ENCODE data around the gene SPRY2. TPM values are rescaled to one million over a fixed set of nuclear protein-coding genes. Genes with fewer than 3 reads are reported as not detected.

SPRY2 gene
- total RNA-seq, 4 donors from 2014 or later = 44.3 to 46.1 (median 44.7) TPM

GRCh38 chr13:80361883-80362327, 21.0 kb upstream of the SPRY2 start:
- intact Hi-C loops (cut with DNase I) = loop anchor here (5.0 kb wide), 1 partner anchor 685 kb away; no protein-coding TSS in a partner anchor
- Histone ChIP-seq H3K27ac (replicated peaks in 1 of 4) (peak overlapping the region; percentile 1 to 19 (median 3)), H3K9me3 (no peaks in the 10 kb centered on the region), H3K4me1 (peaks cover 5 to 9% (median 8%) of the 10 kb centered on the region in 4 donors), H3K4me3 (no peak overlapping the region), H3K36me3 (no peaks in the 10 kb centered on the region), H3K27me3 (no peaks in the 10 kb centered on the region)
- TF ChIP-seq POLR2A (IDR thresholded peaks at IDR 0.05; ENCODE audit: low read depth) = no peak
- no peak for TF ChIP-seq EP300 (IDR thresholded peaks at IDR 0.05)
- TF ChIP-seq CTCF (IDR thresholded peaks at IDR 0.05) = no peak
- no peak for TF ChIP-seq POLR2AphosphoS5 (IDR thresholded peaks at IDR 0.05)
- DNase-seq (ENCODE audit: extremely low spot score) = no peak
- WGBS = 93% methylated on average over 2 of the region's 2 CpGs

GRCh38 chr13:80361298-80361697, 20.4 kb upstream of the SPRY2 start:
- Histone ChIP-seq H3K4me3 (no peak overlapping the region), H3K9me3 (no peaks in the 10 kb centered on the region), H3K4me1 (peaks cover 5 to 9% (median 8%) of the 10 kb centered on the region in 4 donors), H3K27ac (replicated peaks in 1 of 4) (no peak overlapping the region), H3K27me3 (no peaks in the 10 kb centered on the region), H3K36me3 (no peaks in the 10 kb centered on the region)
- WGBS = 83% methylated on average over 2 of the region's 2 CpGs
- no peak for DNase-seq (ENCODE audit: extremely low spot score)
- intact Hi-C loops (cut with DNase I) = loop anchor here (5.0 kb wide), 1 partner anchor 684 kb away; no protein-coding TSS in a partner anchor
- TF ChIP-seq CTCF (IDR thresholded peaks at IDR 0.05) (no peak), EP300 (IDR thresholded peaks at IDR 0.05) (no peak), POLR2AphosphoS5 (IDR thresholded peaks at IDR 0.05) (no peak), POLR2A (IDR thresholded peaks at IDR 0.05; ENCODE audit: low read depth) (no peak)

- intact Hi-C loops (cut with DNase I) = loop anchor here (5.0 kb wide), 1 partner anchor 683 kb away; no protein-coding TSS in a partner anchor
- H3K4me1 ChIP-seq = peaks cover 5 to 9% (median 8%) of the 10 kb centered on the region in 4 donors
- H3K36me3 ChIP-seq = no peaks in the 10 kb centered on the region
- peak overlapping the region in 1 of 4 donors; percentile 36 for H3K27ac ChIP-seq (replicated peaks in 1 of 4)
- H3K9me3 ChIP-seq = no peaks in the 10 kb centered on the region
- H3K27me3 ChIP-seq = no peaks in the 10 kb centered on the region
- TF ChIP-seq CTCF (IDR thresholded peaks at IDR 0.05) (no peak), POLR2AphosphoS5 (IDR thresholded peaks at IDR 0.05) (no peak), EP300 (IDR thresholded peaks at IDR 0.05) (no peak), POLR2A (IDR thresholded peaks at IDR 0.05; ENCODE audit: low read depth) (no peak)
- DNase-seq (ENCODE audit: extremely low spot score) = no peak
- H3K4me3 ChIP-seq = no peak overlapping the region
Measured at GRCh38 chr13:80360453-80360800, 19.5 kb upstream of the SPRY2 start.

- Histone ChIP-seq H3K4me1 (peaks cover 5 to 9% (median 8%) of the 10 kb centered on the region in 4 donors), H3K9me3 (no peaks in the 10 kb centered on the region), H3K27ac (replicated peaks in 1 of 4) (peak overlapping the region in 1 of 4 donors; percentile 36), H3K27me3 (no peaks in the 10 kb centered on the region), H3K4me3 (no peak overlapping the region), H3K36me3 (no peaks in the 10 kb centered on the region)
- TF ChIP-seq POLR2AphosphoS5 (IDR thresholded peaks at IDR 0.05) = no peak
- TF ChIP-seq CTCF (IDR thresholded peaks at IDR 0.05) = no peak
- TF ChIP-seq EP300 (IDR thresholded peaks at IDR 0.05) = no peak
- no peak for TF ChIP-seq POLR2A (IDR thresholded peaks at IDR 0.05; ENCODE audit: low read depth)
- intact Hi-C loops (cut with DNase I) = loop anchor here (5.0 kb wide), 1 partner anchor 683 kb away; no protein-coding TSS in a partner anchor
- no peak for DNase-seq (ENCODE audit: extremely low spot score)
- 42% methylated on average over 6 of the region's 6 CpGs for WGBS
Measured at GRCh38 chr13:80359778-80360452, 19.0 kb upstream of the SPRY2 start.
